H1 (cell line): ENCODE measurements around the gene RASSF3.

Source experiments
- CBX5 ChIP-seq: fragments of 300-800, 300-1000 bp; sonication (generic); IDR thresholded peaks from 2 replicates; pipeline ENCODE4 v1.7.1; 2016; ENCODE audit warnings: antibody characterized with exemption, low read length, low read depth
- POLR2A ChIP-seq, 2 experiments: IDR thresholded peaks; 1 replicate in 1 of 2; 2 replicates in 1 of 2; pipeline ENCODE4 v1.6.1; 2011; ENCODE audit warnings: low read depth in 2 of 2, low read length in 2 of 2, mild to moderate bottlenecking in 2 of 2; ENCODE audit errors: control extremely low read depth in 1 of 2

DNA sequence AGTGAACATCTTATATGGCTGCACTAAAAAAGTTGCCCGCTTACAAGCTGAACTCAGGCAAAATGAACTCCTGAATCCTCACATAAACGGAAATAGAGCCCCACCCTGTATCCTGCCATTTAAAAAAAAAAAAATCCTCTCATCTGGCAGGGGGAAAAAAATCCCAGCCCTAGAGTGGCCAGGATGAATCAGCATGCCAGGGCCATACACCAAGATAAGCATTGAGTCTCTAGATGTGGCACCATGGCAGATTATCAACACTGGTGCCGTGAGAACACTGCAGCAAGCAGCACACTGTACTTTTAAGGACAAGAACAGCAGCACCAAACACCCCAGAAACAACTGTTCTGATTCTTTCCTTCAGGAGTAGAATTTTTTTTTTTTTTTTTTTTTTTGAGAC is 65.5 kb downstream of the RASSF3 start:
- no peak for TF ChIP-seq CBX5
- TF ChIP-seq POLR2A (IDR thresholded peaks at IDR 0.05; ENCODE audit: control extremely low read depth in 1 of 2, low read depth in 2 of 2, low read length in 2 of 2): no peak
